Activated CD4-positive, alpha-beta T cell treated with anti-CD3 and anti-CD28 coated beads, Interleukin-2, amount 10 ng/mL, durations not matched to agents 24 days and 14 days (primary cell): ENCODE results near the gene PTPN13. TPM values are rescaled to one million over a fixed set of nuclear protein-coding genes. Genes with fewer than 3 reads are reported as not detected.

Experiments
- DNase-seq: peaks from one replicate; pipeline ENCODE4 v3.0.0; 2022
- H3K27ac Mint-ChIP-seq: one replicate; pipeline ENCODE4 v1.8.0; 2022; ENCODE audit warnings: mild to moderate bottlenecking, mixed read lengths
- H3K27me3 Mint-ChIP-seq: one replicate; pipeline ENCODE4 v1.8.0; 2022; ENCODE audit warnings: mixed read lengths
- H3K36me3 Mint-ChIP-seq: one replicate; pipeline ENCODE4 v1.8.0; 2022; ENCODE audit warnings: low read depth, mild to moderate bottlenecking, mixed read lengths
- H3K4me1 Mint-ChIP-seq: one replicate; pipeline ENCODE4 v1.8.0; 2021; ENCODE audit warnings: mixed read lengths
- H3K4me3 Mint-ChIP-seq: one replicate; pipeline ENCODE4 v1.8.0; 2022; ENCODE audit warnings: mild to moderate bottlenecking, moderate library complexity, mixed read lengths
- H3K9me3 Mint-ChIP-seq: one replicate; pipeline ENCODE4 v1.8.0; 2021; ENCODE audit warnings: mixed read lengths
- intact Hi-C: fragments of 100-400 bp; cut with micrococcal nuclease; formaldehyde crosslinking; loops from one replicate; pipeline ENCODE4 v1.15.1; 2023
- total RNA-seq: library from RNA; stranded (reverse); gene quantifications from 2 replicates; pipeline ENCODE4 v1.2.3, GENCODE V29; 2022

The PTPN13 gene
- total RNA-seq, 1 donor from 2014 or later = 0.26 TPM

DNA sequence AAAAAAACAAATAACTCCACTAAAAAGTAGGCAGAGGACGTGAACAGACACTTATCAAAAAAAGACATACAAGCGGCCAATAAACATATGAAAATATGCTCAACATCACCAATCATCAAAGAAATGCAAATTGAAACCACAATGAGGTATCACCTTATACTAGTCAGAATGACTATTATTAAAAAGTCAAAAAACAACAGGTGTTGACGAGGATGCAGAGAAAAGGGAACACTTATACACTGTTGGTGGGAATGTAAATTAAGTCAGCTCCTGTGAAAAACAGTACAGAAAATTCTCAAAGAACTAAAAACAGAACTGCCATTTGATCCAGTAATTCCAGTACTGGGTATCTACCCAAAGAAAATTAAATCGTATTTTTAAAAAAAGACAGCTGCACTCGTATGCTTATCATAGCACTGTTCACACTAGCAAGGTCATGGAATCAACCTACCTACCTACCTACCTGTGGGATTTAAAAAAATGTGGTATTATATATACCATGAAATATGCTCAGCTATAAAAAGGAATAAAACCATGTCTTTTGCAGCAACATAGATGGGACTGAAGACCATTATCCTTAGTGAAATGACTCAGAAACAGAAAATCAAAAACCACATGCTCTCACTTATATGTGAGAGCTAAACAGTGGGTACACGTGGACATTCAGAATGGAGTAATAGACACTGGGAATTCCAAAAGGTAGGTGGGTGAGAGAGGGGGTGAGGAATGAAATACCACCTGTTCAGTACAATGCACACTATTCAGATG lies 24.8 kb upstream of the PTPN13 start:
- H3K4me1 Mint-ChIP-seq = peaks cover 2% of the 10 kb centered on the region
- H3K27ac Mint-ChIP-seq = no peak overlapping the region
- intact Hi-C loops = no loop called here
- H3K36me3 Mint-ChIP-seq = no peaks in the 10 kb centered on the region
- H3K4me3 Mint-ChIP-seq = no peak overlapping the region
- no peak for DNase-seq
- H3K9me3 Mint-ChIP-seq = no peaks in the 10 kb centered on the region
- peaks cover 22% of the 10 kb centered on the region for H3K27me3 Mint-ChIP-seq

DNA sequence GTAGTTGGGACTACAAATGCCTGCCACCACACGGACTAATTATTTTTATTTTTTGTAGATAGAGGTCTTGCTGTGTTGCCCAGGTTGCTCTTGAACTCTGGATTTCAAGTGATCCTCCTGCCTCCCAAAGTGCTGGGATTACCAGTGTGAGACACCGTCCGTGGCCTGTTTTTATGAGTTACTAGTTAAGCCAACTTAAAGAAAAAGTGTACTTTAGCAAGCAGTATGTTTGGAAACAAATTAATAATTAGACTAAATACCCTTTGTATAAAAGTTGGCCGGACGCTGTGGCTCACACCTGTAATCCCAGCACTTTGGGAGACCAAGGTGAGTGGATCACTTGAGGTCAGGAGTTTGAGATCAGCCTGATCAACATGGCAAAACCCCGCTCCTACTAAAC lies 14.2 kb upstream of the PTPN13 start:
- H3K9me3 Mint-ChIP-seq = no peaks in the 10 kb centered on the region
- intact Hi-C loops = no loop called here
- DNase-seq = no peak
- no peaks in the 10 kb centered on the region for H3K4me1 Mint-ChIP-seq
- peaks cover 14% of the 10 kb centered on the region for H3K27me3 Mint-ChIP-seq
- no peak overlapping the region for H3K4me3 Mint-ChIP-seq
- H3K27ac Mint-ChIP-seq = no peak overlapping the region
- no peaks in the 10 kb centered on the region for H3K36me3 Mint-ChIP-seq

DNA sequence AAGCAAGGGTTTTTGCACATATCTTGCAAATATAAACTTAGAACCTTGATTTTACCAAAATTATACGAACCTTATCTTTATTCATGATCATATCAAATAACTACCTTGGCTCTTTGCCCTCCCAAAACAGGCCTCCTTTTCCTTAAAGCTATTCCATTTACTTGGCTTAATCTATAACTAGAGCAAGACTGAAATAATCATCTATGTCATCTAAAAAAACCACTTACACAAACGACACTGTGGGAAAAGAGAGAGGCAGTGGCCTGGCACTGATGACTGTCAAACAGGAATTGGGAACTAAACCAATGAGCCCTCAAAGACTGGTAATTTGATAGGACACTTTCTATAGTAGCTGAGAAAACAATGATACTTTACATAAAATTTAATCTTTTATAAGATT lies 11.7 kb upstream of the PTPN13 start:
- no peak for DNase-seq
- Mint-ChIP-seq H3K27ac (no peak overlapping the region), H3K27me3 (peaks cover 25% of the 10 kb centered on the region), H3K36me3 (no peaks in the 10 kb centered on the region), H3K4me1 (peaks cover 2% of the 10 kb centered on the region), H3K9me3 (no peaks in the 10 kb centered on the region), H3K4me3 (no peak overlapping the region)
- intact Hi-C loops = no loop called here

DNA sequence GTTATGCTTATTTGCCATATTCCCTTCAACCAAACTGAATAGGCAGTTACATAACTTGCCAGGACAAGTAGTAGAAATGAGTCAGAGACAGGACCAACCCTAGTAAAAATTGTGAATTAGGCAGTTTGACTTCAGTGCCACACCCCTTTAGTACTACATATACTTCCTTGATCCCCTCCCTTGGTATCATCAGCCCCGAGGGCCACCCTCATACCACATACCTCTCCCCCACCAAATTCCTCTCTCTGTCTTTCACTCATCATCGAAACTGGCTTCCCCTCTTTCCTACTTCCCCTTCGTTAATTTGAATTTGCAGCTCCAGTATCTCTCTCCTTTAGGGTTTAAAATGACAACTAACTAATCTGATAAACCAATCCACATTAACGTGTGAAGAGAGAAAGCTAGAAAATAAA lies 7.9 kb upstream of the PTPN13 start:
- H3K9me3 Mint-ChIP-seq = no peaks in the 10 kb centered on the region
- peaks cover 27% of the 10 kb centered on the region for H3K27me3 Mint-ChIP-seq
- H3K27ac Mint-ChIP-seq = no peak overlapping the region
- no peaks in the 10 kb centered on the region for H3K36me3 Mint-ChIP-seq
- H3K4me1 Mint-ChIP-seq = peaks cover 2% of the 10 kb centered on the region
- no peak for DNase-seq
- intact Hi-C loops = no loop called here
- H3K4me3 Mint-ChIP-seq = no peak overlapping the region

DNA sequence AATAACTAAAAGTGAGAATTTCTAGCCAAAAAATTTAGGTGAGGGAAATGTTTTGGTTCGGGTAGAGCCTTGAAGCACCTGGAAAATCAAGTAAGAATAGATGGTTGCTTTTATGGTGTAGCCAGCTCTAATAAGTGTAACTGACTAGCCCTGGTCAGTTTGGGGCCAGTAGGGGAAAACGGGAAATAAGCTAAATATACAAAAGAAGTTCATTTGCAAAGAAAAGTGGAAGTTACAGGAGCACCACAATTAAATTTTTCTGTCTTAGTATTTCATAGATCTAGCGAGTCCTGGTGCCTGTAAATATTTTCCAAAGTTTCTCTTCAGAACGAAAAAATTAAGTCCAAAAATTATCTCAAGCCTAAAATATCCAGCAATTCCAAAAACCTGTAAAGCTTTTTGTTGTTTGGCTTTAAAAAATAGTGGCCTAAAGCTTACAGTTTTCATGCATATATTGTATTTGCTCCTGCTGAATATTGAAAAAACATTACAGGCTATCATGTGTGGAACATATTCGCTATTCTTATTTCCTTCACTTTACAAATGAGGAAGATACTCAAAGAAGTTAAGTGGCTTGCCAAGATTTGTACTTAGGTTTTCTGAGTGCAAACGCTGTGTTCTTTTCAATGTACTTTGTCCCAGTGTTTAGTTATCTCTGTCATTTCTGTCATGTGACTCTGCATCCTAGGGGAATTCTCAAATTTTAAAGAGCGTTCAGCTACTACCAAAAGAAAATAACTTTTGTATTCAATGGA lies 7.3 kb upstream of the PTPN13 start:
- Mint-ChIP-seq H3K36me3 (no peaks in the 10 kb centered on the region), H3K4me3 (no peak overlapping the region), H3K4me1 (peaks cover 2% of the 10 kb centered on the region), H3K9me3 (no peaks in the 10 kb centered on the region), H3K27me3 (peaks cover 29% of the 10 kb centered on the region), H3K27ac (no peak overlapping the region)
- intact Hi-C loops = no loop called here
- DNase-seq = no peak

DNA sequence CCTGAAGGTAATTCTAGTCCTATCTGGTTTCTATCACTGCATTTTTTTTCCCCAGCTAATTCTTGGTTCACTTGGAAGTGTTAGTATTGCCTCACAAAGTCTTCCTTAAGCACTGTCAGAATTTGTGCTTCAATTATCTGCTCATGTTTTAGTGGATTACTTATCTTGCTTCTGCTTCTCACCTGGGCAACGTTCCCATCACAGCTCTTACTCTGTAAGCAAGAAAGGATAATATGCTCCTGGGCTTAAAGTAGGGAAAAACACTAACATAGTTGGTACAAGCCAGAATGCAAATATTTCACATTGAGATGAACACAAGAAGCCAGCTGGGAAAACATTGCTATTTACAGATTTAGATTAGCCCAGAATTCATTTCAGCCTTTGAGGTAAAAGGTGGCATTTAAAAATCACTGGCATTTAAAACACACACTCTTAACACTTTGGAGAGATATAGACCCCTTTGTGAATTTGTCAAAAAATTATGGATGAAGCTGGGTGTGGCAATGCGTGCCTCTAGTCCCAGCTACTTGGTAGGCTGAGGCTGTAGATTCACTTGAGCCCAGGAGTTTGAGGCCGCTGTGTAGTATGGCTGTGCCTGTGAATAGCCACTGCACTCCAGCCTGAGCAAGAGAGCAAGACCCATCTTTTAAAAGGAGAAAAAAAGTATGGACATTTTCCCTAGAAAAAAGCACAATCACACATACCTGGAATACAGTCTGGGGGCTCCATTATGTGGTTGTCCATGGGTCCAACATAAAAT lies 6.6 kb upstream of the PTPN13 start:
- DNase-seq = no peak
- intact Hi-C loops = no loop called here
- H3K36me3 Mint-ChIP-seq = no peaks in the 10 kb centered on the region
- H3K9me3 Mint-ChIP-seq = no peaks in the 10 kb centered on the region
- peaks cover 33% of the 10 kb centered on the region for H3K27me3 Mint-ChIP-seq
- H3K4me3 Mint-ChIP-seq = no peak overlapping the region
- H3K27ac Mint-ChIP-seq = no peak overlapping the region
- H3K4me1 Mint-ChIP-seq = peaks cover 2% of the 10 kb centered on the region

DNA sequence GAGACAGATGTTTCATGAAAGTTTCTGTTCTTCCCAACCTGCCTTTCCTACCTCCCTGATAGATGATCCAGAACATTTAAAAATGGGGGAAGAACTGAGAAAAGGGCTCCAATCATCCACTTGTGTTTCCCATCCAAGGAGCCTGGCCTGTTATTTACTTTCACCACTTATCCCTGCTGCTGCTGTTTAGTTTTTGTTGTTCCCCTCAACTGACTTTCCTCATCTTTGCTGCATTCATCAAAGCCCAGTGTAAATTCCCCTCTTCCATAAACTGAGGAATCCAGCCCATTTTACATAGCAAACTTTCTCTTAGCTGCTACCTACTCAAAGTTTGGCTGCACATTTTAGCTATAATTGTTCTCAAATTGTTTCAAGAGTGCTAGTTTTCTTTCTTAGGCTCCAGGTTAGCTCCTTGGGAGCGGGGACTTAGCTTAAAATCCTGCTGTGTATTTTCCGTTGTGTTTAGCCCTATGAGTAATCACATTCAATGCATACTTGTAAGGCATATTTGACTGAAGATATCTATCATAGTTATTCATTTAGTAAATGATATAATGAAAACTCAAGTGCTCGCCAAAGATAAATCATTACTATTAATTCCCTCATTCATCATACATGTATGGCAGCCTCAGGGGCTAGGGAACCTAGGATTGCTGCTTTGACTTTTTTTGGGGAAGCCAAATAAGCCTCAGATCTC lies 1.4 kb upstream of the PTPN13 start:
- Mint-ChIP-seq H3K27me3 (peaks cover 49% of the 10 kb centered on the region), H3K4me3 (no peak overlapping the region), H3K9me3 (no peaks in the 10 kb centered on the region), H3K4me1 (peaks cover 15% of the 10 kb centered on the region), H3K27ac (no peak overlapping the region), H3K36me3 (no peaks in the 10 kb centered on the region)
- no peak for DNase-seq
- intact Hi-C loops = no loop called here

DNA sequence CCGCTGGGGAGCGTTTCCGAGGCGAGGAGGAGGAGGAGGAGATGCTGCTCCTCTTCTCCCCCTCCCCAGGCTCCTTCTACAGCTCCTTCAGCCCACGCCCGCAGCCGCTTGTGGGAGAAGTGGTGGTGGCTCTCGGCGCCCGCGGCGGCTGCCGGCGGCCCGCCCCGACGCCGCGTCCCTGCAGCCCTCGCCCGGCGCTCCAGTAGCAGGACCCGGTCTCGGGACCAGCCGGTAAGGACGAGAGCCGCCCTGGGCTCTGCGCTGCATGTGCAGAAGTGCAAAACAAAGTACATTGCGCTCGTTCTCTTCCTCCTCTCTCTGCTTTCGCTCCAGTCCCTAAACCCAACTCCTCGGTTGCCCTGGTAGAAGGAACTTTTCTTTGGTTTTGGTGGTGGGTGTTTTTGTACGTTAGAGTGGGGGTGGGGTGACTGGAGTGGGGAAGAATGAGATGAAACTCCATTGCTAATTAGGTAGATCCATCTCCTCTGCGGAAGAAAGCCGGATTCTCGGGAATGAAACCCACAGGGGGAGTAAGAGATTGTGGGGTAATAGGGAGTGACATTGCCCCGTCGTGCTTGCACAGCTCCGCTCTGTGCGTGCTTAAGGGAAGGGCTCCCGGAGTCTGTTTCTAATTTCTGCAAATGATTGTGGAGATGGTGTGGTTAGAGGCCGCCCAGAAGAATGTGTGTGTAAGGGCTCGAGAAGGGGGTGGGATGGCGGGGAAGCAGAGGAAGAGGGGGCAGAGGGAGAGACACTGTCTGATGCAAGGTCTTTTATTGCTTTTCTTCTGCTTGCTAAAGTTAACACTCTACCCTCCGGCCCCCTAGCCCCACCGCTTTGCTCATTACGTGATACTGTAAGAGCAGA lies 677 bp downstream of the PTPN13 start:
- Mint-ChIP-seq H3K4me3 (peak overlapping the region; percentile 81), H3K9me3 (no peaks in the 10 kb centered on the region), H3K36me3 (no peaks in the 10 kb centered on the region), H3K27ac (no peak overlapping the region), H3K4me1 (peaks cover 15% of the 10 kb centered on the region), H3K27me3 (peaks cover 51% of the 10 kb centered on the region)
- intact Hi-C loops = loop anchor here (2.0 to 5.0 kb wide), 2 partner anchors 50 to 97 kb away; no protein-coding TSS in a partner anchor
- DNase-seq = peak; percentile 70

DNA sequence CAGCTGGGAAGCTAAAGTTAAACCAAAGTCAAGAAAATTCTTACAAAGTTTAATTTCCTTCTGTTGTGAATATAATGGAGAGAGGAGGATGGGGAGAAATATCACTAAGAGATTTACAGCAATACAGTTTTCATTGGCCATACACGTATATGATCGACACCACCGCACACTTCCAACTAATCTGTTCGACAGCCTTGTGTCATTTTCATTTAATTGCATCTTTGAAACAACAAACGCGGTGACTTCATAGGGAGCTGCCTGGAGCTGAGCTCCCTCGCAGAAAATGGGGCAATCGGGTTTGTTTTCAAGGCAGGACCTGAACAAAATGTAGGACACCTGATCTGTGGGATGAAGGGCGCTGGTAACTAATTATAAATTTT lies 1.3 kb downstream of the PTPN13 start:
- Mint-ChIP-seq H3K4me3 (peak overlapping the region; percentile 81), H3K9me3 (no peaks in the 10 kb centered on the region), H3K27ac (no peak overlapping the region), H3K27me3 (peaks cover 51% of the 10 kb centered on the region), H3K36me3 (no peaks in the 10 kb centered on the region), H3K4me1 (peaks cover 15% of the 10 kb centered on the region)
- intact Hi-C loops = loop anchor here (2.0 to 5.0 kb wide), 2 partner anchors 51 to 98 kb away; no protein-coding TSS in a partner anchor
- no peak for DNase-seq

DNA sequence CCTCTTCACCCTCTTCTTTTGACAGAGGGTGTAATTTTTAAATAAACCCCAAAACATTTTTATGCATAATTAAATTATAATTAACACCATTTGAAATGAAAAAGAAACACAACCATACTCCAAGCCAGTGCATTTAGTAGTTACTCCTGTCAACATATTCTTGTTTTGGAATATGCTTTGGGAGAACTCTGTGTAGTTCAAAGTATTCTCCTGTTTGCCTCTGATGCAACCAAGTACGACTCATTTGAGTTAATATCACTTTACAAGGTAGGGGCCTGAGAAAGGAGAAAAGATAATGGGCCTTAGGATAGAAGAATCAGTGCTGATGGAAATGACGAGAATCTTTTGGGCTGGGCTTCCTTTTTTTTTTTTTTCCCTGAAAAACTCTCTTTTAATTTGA lies 2.7 kb downstream of the PTPN13 start:
- intact Hi-C loops = loop anchor here (5.0 kb wide), 1 partner anchor 100 kb away; no protein-coding TSS in a partner anchor
- Mint-ChIP-seq H3K9me3 (no peaks in the 10 kb centered on the region), H3K4me3 (no peak overlapping the region), H3K27me3 (peaks cover 53% of the 10 kb centered on the region), H3K36me3 (no peaks in the 10 kb centered on the region), H3K27ac (no peak overlapping the region), H3K4me1 (peaks cover 15% of the 10 kb centered on the region)
- DNase-seq = no peak

DNA sequence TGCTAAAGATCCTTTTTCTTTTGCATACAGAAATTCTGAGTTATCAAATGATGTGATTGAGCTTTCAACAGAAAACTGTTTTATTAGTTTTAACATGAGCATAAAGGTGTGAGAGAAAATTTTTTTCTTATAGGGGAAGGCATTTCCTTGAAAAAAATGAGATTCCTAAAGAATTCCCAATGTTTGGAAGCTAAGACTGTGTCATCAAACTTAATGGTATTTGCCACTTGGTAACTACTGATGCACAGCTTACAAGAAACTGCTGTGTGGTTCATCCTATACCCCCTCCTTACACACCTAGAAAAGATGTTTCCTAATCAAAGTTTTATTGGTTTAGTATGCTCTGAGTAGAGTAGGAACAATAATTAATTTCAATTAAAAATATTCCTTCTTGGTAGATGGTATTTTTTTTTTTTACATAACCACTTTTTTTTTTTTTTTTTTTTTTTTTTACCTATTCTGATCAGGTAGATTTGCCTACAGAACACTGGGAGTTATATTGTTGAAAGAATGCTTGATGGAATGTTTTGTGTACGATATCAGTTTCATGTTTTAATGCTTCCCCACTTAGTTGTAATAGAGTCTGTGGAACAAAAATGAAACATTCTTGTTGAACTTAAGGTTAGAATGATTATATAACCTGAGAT lies 6.0 kb downstream of the PTPN13 start:
- H3K4me3 Mint-ChIP-seq = no peak overlapping the region

DNA sequence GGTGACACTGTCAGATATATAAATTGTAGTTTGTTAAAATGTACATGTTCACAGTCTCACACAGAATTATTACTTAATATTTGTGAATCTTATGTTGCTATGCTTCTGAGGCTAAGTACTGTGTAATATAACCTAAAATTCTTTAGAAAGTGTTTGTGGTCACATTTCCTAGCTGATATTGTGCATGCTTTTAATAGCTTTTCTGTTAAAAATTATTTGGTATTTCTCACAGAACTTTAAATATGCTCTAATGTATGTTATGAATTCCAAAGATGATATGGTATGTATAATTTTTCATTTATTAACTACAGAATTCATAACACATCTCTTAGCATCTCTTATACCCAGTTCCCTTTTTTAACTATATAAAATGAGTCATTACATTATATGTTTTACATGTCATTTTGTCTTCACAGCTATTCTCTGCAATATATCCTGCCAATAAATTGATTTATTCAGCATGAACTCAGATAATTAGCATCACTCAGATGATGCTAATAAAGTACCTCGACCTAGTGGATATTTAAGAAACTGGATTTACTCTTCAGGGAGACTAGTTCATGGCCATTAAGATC lies 9.3 kb downstream of the PTPN13 start:
- DNase-seq = no peak
- Mint-ChIP-seq H3K4me1 (no peaks in the 10 kb centered on the region), H3K36me3 (no peaks in the 10 kb centered on the region), H3K4me3 (no peak overlapping the region), H3K27ac (no peak overlapping the region), H3K9me3 (no peaks in the 10 kb centered on the region), H3K27me3 (peaks cover 19% of the 10 kb centered on the region)
- intact Hi-C loops = no loop called here

More for the DNA sequence above, 6.0 kb downstream of the PTPN13 start:
- Mint-ChIP-seq H3K27ac (no peak overlapping the region), H3K27me3 (peaks cover 32% of the 10 kb centered on the region), H3K9me3 (no peaks in the 10 kb centered on the region), H3K36me3 (no peaks in the 10 kb centered on the region), H3K4me1 (peaks cover 6% of the 10 kb centered on the region)
- no peak for DNase-seq
- intact Hi-C loops = no loop called here
